ENCODE data around the gene KLF9.
"Not testable (repeated sequence)": the region's sequence is repeated elsewhere in the genome, so short reads cannot be mapped to it uniquely, and the experiment has no call there.

KLF9 gene

GRCh38 chr9:70403618-70404025 is 10.8 kb downstream of the KLF9 start:
- DNase-seq = no peak

GRCh38 chr9:70403166-70403565 is 11.3 kb downstream of the KLF9 start:
- DNase-seq = no peak

GRCh38 chr9:70402213-70402612 is 12.2 kb downstream of the KLF9 start:
- DNase-seq = no peak

- DNase-seq = not testable (repeated sequence)
Observed at GRCh38 chr9:70401241-70401640, 13.2 kb downstream of the KLF9 start.

- DNase-seq = no peak
Observed at GRCh38 chr9:70400107-70400892, 14.2 kb downstream of the KLF9 start.

GRCh38 chr9:70399141-70399540 is 15.3 kb downstream of the KLF9 start:
- DNase-seq = no peak

- DNase-seq = no peak
Observed at GRCh38 chr9:70398145-70398556, 16.3 kb downstream of the KLF9 start.

- DNase-seq = no peak
Observed at GRCh38 chr9:70395652-70396051, 18.8 kb downstream of the KLF9 start.

GRCh38 chr9:70392850-70393249 is 21.6 kb downstream of the KLF9 start:
- no peak for DNase-seq

- peak; percentile 6 to 49 (median 19) for DNase-seq
Observed at GRCh38 chr9:70392189-70392588, 22.3 kb downstream of the KLF9 start.

- DNase-seq = no peak
Observed at GRCh38 chr9:70390933-70391341, 23.5 kb downstream of the KLF9 start.

GRCh38 chr9:70389621-70390266 is 24.7 kb downstream of the KLF9 start:
- DNase-seq = no peak

- no peak for DNase-seq
Observed at GRCh38 chr9:70389188-70389587, 25.3 kb downstream of the KLF9 start.

GRCh38 chr9:70387663-70388062 is 26.8 kb downstream of the KLF9 start:
- no peak for DNase-seq

- DNase-seq = no peak
Observed at GRCh38 chr9:70385426-70385825, 29.0 kb downstream of the KLF9 start.

- DNase-seq = peak in 1 of 3 experiments; percentile 15
Observed at GRCh38 chr9:70382709-70383605, 31.5 kb downstream of the KLF9 start.

GRCh38 chr9:70382046-70382708 is 32.3 kb downstream of the KLF9 start:
- DNase-seq = no peak

GRCh38 chr9:70374962-70375618 is 39.4 kb downstream of the KLF9 start:
- DNase-seq = peak in 1 of 3 experiments; percentile 27

GRCh38 chr9:70367305-70367930 is 47.0 kb downstream of the KLF9 start:
- DNase-seq = no peak

- no peak for DNase-seq
Observed at GRCh38 chr9:70363760-70364159, 50.7 kb downstream of the KLF9 start.

GRCh38 chr9:70362952-70363351 is 51.5 kb downstream of the KLF9 start:
- no peak for DNase-seq

GRCh38 chr9:70355801-70356200 is 58.7 kb downstream of the KLF9 start:
- no peak for DNase-seq
